Measurements from ENCODE around the gene IL3RA. TPM values are rescaled to one million over a fixed set of nuclear protein-coding genes. Genes with fewer than 3 reads are reported as not detected.

IL3RA gene
- total RNA-seq, 1 experiment from 2014 or later = 0.26 TPM

- no peak for TF ChIP-seq ZNF281 (CRISPR knock-in tag; IDR thresholded peaks at IDR 0.05)
- TF ChIP-seq TCF7 (CRISPR knock-in tag; IDR thresholded peaks at IDR 0.05; ENCODE audit: low read depth) = no peak
- TF ChIP-seq MXD4 (CRISPR knock-in tag; IDR thresholded peaks at IDR 0.05; ENCODE audit: borderline replicate concordance) = no peak
- no peak for TF ChIP-seq ERG (CRISPR knock-in tag; IDR thresholded peaks at IDR 0.05)
- TF ChIP-seq ELF4 (CRISPR knock-in tag; IDR thresholded peaks at IDR 0.05; ENCODE audit: low read depth) = no peak
- TF ChIP-seq NR1H2 (CRISPR knock-in tag; IDR thresholded peaks at IDR 0.05) = no peak
- TF ChIP-seq NFE2L1 (CRISPR knock-in tag; IDR thresholded peaks at IDR 0.05) = no peak
- TF ChIP-seq PRDM15 (CRISPR knock-in tag; IDR thresholded peaks at IDR 0.05) = no peak
- TF ChIP-seq AR (CRISPR knock-in tag; IDR thresholded peaks at IDR 0.05) = no peak
- TF ChIP-seq TEAD4 (CRISPR knock-in tag; IDR thresholded peaks at IDR 0.05) = no peak
These were observed 31.2 kb upstream of the IL3RA start (continued) for GRCh38 chrX:1305411-1305810.

- ATAC-seq (peak; percentile 74), DNase-seq (ENCODE audit: low spot score) (no peak)
- CTCF ChIA-PET = no interaction called here
- peaks cover 7% of the 10 kb centered on the region for H3K27me3 Mint-ChIP-seq (ENCODE audit: low read depth)
- peak overlapping the region; percentile 57 for H3K27ac Mint-ChIP-seq
- H3K9me3 Mint-ChIP-seq = peaks cover 17% of the 10 kb centered on the region
- POLR2A ChIA-PET = no interaction called here
- H3K4me1 Mint-ChIP-seq = no peaks in the 10 kb centered on the region
- H3K36me3 Mint-ChIP-seq = peaks cover 25% of the 10 kb centered on the region
- no peak overlapping the region for H3K4me3 Mint-ChIP-seq
- no peak for TF ChIP-seq ARID4B (CRISPR knock-in tag; IDR thresholded peaks at IDR 0.05; ENCODE audit: borderline replicate concordance)
- peak; percentile 26; the same call in 1 of the 2 replicates for TF ChIP-seq USF2 (CRISPR knock-in tag; IDR thresholded peaks at IDR 0.05)
- peak; percentile 99 for TF ChIP-seq GTF2I (CRISPR knock-in tag; conservative IDR thresholded peaks at IDR 0.05)
These were observed 29.5 kb upstream of the IL3RA start for GRCh38 chrX:1306909-1307625.
